ENCODE results near the gene TXNDC8. TPM values are rescaled to one million over a fixed set of nuclear protein-coding genes. Genes with fewer than 3 reads are reported as not detected.

TXNDC8 gene
- total and polyA plus RNA-seq, 2 of the 13 experiments (the other 11 are each of a cell fraction or from before 2014, with no cell fraction given) = not detected

DNA sequence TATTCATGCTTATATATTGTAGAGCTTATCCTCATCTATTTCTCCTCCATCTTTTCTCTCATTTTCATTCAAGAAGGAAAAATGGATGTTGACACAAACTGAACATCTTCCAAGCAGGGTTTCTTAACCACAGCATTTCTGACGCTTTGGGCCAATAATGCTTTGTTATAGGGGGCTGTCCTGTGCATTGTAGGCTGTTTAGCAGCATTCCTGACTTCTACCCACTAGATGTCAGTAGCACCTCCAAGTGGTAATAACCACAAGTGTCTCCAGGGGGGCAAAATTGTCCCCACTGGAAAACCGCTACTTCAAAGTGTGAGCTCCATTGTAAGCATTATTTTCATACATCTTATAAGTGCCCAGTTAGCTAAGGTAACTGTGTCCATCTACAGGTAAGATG lies 2.6 kb upstream of the TXNDC8 start (continued):
- TF ChIP-seq, protein P1, sequence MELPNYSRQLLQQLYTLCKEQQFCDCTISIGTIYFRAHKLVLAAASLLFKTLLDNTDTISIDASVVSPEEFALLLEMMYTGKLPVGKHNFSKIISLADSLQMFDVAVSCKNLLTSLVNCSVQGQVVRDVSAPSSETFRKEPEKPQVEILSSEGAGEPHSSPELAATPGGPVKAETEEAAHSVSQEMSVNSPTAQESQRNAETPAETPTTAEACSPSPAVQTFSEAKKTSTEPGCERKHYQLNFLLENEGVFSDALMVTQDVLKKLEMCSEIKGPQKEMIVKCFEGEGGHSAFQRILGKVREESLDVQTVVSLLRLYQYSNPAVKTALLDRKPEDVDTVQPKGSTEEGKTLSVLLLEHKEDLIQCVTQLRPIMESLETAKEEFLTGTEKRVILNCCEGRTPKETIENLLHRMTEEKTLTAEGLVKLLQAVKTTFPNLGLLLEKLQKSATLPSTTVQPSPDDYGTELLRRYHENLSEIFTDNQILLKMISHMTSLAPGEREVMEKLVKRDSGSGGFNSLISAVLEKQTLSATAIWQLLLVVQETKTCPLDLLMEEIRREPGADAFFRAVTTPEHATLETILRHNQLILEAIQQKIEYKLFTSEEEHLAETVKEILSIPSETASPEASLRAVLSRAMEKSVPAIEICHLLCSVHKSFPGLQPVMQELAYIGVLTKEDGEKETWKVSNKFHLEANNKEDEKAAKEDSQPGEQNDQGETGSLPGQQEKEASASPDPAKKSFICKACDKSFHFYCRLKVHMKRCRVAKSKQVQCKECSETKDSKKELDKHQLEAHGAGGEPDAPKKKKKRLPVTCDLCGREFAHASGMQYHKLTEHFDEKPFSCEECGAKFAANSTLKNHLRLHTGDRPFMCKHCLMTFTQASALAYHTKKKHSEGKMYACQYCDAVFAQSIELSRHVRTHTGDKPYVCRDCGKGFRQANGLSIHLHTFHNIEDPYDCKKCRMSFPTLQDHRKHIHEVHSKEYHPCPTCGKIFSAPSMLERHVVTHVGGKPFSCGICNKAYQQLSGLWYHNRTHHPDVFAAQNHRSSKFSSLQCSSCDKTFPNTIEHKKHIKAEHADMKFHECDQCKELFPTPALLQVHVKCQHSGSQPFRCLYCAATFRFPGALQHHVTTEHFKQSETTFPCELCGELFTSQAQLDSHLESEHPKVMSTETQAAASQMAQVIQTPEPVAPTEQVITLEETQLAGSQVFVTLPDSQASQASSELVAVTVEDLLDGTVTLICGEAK (IDR thresholded peaks at IDR 0.05) = no peak
- TF ChIP-seq, protein P1 (CRISPR knock-in tag; IDR thresholded peaks at IDR 0.05) = no peak
- TF ChIP-seq ELF1 (CRISPR knock-in tag; IDR thresholded peaks at IDR 0.05) (no peak), KMT2B (CRISPR knock-in tag; IDR thresholded peaks at IDR 0.05) (no peak), ZNF773 (CRISPR knock-in tag; IDR thresholded peaks at IDR 0.05; ENCODE audit: borderline replicate concordance) (no peak), SMC3 (IDR thresholded peaks at IDR 0.05; ENCODE audit: low read length) (peak; percentile 26; the same call in 1 of the 2 replicates)

Measured in HepG2 (cell line).